ENCODE measurements around the gene RHEBL1.

DNA sequence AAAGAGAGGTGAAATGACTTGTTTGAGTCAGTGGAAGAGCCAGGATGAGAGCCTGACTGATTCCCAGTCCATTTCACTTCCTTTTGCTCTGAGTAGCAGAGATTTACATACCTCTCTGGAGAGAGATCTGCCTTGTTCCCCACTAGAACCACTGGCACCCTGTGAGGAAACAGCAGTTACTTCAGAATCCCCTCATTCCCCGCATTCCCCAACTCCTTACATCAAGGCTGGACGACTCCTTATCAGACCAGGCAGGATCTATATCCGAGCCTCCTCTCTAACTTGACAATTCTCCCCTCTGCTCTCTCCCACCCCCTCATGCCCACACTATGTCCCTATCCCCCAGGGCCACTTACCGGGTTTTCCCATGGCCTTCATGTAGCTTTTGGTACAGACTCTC, 3.7 kb downstream of the RHEBL1 start:
- TF ChIP-seq ESRRA (CRISPR knock-in tag; IDR thresholded peaks at IDR 0.05; ENCODE audit: borderline replicate concordance), result no peak
- TF ChIP-seq ZNF416 (CRISPR knock-in tag; IDR thresholded peaks at IDR 0.05), result no peak
